Uterus (tissue), 4 donors: ENCODE data around the gene PLXND1. TPM values are rescaled to one million over a fixed set of nuclear protein-coding genes. Genes with fewer than 3 reads are reported as not detected.

Experiments
- DNase-seq, 2 donors: peaks; one replicate each; pipeline ENCODE4 v3.0.0-alpha.2; 2019 to 2020
- H3K27ac ChIP-seq, 2 donors: fragments of 200-600 bp; sonication (generic); 1 replicate in 1 of 2; 2 replicates in 1 of 2; pipeline ENCODE4 v1.5.1; 2016 to 2018
- H3K27me3 ChIP-seq, 2 donors: fragments of 200-600 bp; sonication (generic); one replicate each; pipeline ENCODE4 v1.5.1; 2018 to 2019; ENCODE audit warnings: control low read depth in 1 of 2
- H3K36me3 ChIP-seq, 2 donors: fragments of 200-600 bp; sonication (generic); one replicate each; pipeline ENCODE4 v1.5.1; 2019; ENCODE audit warnings: control low read depth in 1 of 2
- H3K4me1 ChIP-seq, 2 donors: fragments of 200-600 bp; sonication (generic); one replicate each; pipeline ENCODE4 v1.5.1; 2018 to 2019; ENCODE audit warnings: control low read depth in 1 of 2
- H3K4me3 ChIP-seq, 2 donors: fragments of 200-600 bp; sonication (generic); 1 replicate in 1 of 2; 2 replicates in 1 of 2; pipeline ENCODE4 v1.5.1; 2018 to 2019; ENCODE audit warnings: mild to moderate bottlenecking in 1 of 2
- H3K9me3 ChIP-seq, 2 donors: fragments of 200-600 bp; sonication (generic); one replicate each; pipeline ENCODE4 v1.5.1; 2019; ENCODE audit warnings: control low read depth in 1 of 2
- CTCF ChIP-seq, 4 experiments: fragments of 200-600 bp in 2 of 4; fragments of 450-650 bp in 2 of 4; sonication (generic) in 2 of 4; IDR thresholded peaks; one replicate each; pipeline ENCODE4 v1.5.1; 2016 to 2019; ENCODE audit warnings: antibody characterized with exemption in 4 of 4, mild to moderate bottlenecking in 2 of 4, moderate library complexity in 1 of 4
- POLR2A ChIP-seq, 2 donors: fragments of 450-650 bp; IDR thresholded peaks; one replicate each; pipeline ENCODE4 v1.6.1; 2016; ENCODE audit warnings: antibody characterized with exemption in 2 of 2, mild to moderate bottlenecking in 1 of 2, moderate library complexity in 1 of 2
- intact Hi-C: fragments of 100-400 bp; cut with DNase I; formaldehyde crosslinking; loops from one replicate; pipeline ENCODE4 v1.15.1; 2023; ENCODE audit warnings: low total_unique reads
- total RNA-seq, 4 donors: library from RNA; depleted of rRNA in 3 of 4; stranded (reverse); fragments of >200 nt in 3 of 4; gene quantifications; one replicate each; pipeline versions ENCODE4 v1.1.0 to v1.2.4, GENCODE V29; 2014 to 2023
- donor health status: DM: yes; HTN: yes; CAD: no.

PLXND1 gene
- total RNA-seq, 4 donors from 2014 or later, result 54.7 to 343 (median 121) TPM

- intact Hi-C loops, result no loop called here
- Histone ChIP-seq H3K36me3 (no peaks in the 10 kb centered on the region), H3K27me3 (no peaks in the 10 kb centered on the region), H3K9me3 (no peaks in the 10 kb centered on the region), H3K4me1 (peaks cover 0 to 3% of the 10 kb centered on the region in 2 donors), H3K4me3 (no peak overlapping the region), H3K27ac (peak overlapping the region; percentile 62 to 66)
- no peak for DNase-seq
- TF ChIP-seq CTCF (IDR thresholded peaks at IDR 0.05) (no peak), POLR2A (IDR thresholded peaks at IDR 0.05) (no peak)
Measured at GRCh38 chr3:129587566-129588210, 18.8 kb downstream of the PLXND1 start.

DNA sequence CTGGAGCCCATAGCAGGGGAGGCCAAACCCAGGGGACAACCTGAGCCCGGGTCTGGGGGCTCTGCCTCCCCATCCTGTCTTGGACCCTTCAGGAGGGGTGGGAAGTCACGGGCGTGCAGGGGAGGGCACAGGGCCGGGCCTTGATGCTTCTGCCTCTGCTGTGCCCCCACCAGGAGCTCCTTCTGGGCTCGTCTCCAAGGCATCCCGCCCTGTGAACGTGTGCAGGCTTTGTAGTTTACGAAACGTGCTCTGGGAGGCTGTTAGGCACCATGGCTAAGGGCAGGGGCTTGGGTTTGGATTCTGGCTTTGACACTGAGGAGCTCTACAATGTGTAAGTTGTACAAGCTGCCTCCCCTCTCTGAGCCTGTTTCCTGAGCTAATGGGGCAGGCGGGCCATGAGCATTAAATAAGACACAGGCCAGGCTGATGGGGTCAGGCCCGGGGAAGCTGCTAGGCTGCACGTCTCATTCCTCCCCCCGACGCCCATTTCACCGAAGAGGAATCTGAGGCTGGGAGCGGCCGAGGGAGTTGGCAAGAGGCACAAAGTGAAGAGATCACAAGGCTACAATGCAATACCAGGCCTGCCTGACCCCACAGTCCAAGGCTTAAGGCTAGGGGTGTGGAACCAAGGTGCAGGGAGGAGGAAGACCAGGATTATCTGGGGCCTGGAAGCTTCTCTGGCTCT is 19.6 kb downstream of the PLXND1 start:
- peak overlapping the region; percentile 62 to 66 for H3K27ac ChIP-seq
- no peak overlapping the region for H3K4me3 ChIP-seq
- DNase-seq, result peak; percentile 66 to 75
- no peaks in the 10 kb centered on the region for H3K36me3 ChIP-seq
- TF ChIP-seq CTCF (IDR thresholded peaks at IDR 0.05), result no peak
- TF ChIP-seq POLR2A (IDR thresholded peaks at IDR 0.05), result no peak
- H3K27me3 ChIP-seq, result no peaks in the 10 kb centered on the region
- no peaks in the 10 kb centered on the region for H3K9me3 ChIP-seq
- H3K4me1 ChIP-seq, result peaks cover 0 to 3% of the 10 kb centered on the region in 2 donors
- intact Hi-C loops, result no loop called here

DNA sequence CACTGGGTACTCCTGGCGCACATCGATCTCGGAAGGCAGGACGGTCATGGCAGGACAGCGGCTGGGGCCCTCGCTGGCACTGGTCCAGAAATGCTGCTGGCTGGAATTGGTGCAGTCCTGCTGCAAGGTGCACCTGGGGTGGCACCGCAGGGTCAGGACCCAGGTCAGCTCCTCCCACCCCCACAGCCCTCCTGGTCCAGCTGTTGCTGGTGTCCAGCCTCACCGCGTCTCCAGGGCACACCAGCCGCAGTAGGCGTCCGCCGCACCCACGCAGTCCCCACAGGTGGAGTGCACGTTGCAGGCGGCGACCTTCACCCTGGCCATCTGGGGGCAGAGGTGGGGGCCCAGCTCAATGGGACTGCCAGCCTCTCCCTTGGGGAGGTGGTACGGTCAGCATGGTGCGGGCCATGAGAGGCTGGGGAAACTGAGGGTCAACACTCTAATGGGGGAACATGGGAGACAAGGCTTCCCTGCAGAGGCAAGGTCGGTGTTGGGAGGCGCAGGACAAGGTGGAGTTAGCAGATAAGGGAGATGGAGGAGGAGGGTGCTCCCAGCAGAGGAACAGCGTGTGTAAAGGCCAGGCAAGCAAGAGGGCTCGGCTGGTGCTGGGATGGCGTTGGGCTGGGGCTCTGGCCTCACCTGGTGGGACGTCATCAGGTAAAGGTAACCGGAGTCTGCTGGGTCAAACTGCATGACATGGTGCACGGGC is 20.4 kb downstream of the PLXND1 start:
- DNase-seq, result no peak
- Histone ChIP-seq H3K9me3 (no peaks in the 10 kb centered on the region), H3K4me3 (no peak overlapping the region), H3K27ac (peak overlapping the region in 1 of 2 donors; percentile 62), H3K4me1 (peaks cover 0 to 3% of the 10 kb centered on the region in 2 donors), H3K27me3 (no peaks in the 10 kb centered on the region), H3K36me3 (no peaks in the 10 kb centered on the region)
- no peak for TF ChIP-seq POLR2A (IDR thresholded peaks at IDR 0.05)
- TF ChIP-seq CTCF (IDR thresholded peaks at IDR 0.05), result no peak
- intact Hi-C loops, result no loop called here

DNA sequence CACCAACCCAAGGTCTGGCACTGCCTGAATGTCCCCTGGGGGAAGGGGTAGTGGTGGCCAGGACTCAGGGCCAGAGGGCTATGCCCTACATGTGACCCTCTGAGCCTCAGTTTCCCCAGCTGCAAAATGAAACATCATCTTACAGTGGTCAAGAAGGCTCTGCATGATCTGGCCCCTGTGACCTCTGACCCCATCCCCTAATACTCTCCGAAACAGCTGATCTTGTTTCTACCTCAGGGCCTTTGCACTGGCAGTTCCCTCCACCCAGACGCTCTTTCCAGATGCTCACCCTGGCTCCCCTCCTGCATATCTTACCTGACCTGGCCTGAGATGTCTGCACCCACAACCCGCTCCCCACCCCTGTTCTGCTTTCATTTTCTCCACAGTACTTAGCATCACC is 21.8 kb downstream of the PLXND1 start:
- H3K27me3 ChIP-seq, result no peaks in the 10 kb centered on the region
- intact Hi-C loops, result no loop called here
- DNase-seq, result no peak
- H3K27ac ChIP-seq, result no peak overlapping the region
- no peak for TF ChIP-seq POLR2A (IDR thresholded peaks at IDR 0.05)
- TF ChIP-seq CTCF (IDR thresholded peaks at IDR 0.05), result no peak
- no peaks in the 10 kb centered on the region for H3K9me3 ChIP-seq
- peaks cover 0 to 3% of the 10 kb centered on the region in 2 donors for H3K4me1 ChIP-seq
- no peaks in the 10 kb centered on the region for H3K36me3 ChIP-seq
- H3K4me3 ChIP-seq, result no peak overlapping the region

DNA sequence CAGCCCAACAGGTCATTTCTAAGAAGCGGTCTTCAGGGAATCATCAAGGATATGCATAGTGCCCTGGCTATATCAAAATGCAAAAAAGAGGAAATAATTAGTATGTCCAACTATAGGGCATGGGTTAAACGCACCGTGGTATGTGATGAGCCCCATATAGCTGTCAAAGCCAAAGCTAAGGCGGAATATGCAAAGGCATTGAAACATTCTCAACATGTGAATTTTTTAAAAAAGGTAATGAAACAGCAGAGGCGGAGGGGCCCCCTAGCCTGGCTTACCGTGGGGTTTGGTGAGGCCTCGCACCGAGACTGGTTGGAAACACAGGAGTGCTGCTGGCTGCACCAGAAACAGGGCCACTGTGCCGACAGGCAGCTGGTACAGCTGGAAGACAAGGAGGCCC is 23.2 kb downstream of the PLXND1 start:
- H3K4me1 ChIP-seq, result no peaks in the 10 kb centered on the region
- no peak overlapping the region for H3K4me3 ChIP-seq
- no peaks in the 10 kb centered on the region for H3K27me3 ChIP-seq
- no peaks in the 10 kb centered on the region for H3K36me3 ChIP-seq
- intact Hi-C loops, result no loop called here
- no peak for DNase-seq
- H3K9me3 ChIP-seq, result no peaks in the 10 kb centered on the region
- no peak overlapping the region for H3K27ac ChIP-seq
- no peak for TF ChIP-seq CTCF (IDR thresholded peaks at IDR 0.05)
